ENCODE results near the gene TACR2.

The TACR2 gene

GRCh38 chr10:69372126-69372980 is 44.4 kb downstream of the TACR2 start:
- no peak for DNase-seq (ENCODE audit: low read depth)

GRCh38 chr10:69367469-69367868 is 49.2 kb downstream of the TACR2 start:
- DNase-seq (ENCODE audit: low read depth): no peak

DNA sequence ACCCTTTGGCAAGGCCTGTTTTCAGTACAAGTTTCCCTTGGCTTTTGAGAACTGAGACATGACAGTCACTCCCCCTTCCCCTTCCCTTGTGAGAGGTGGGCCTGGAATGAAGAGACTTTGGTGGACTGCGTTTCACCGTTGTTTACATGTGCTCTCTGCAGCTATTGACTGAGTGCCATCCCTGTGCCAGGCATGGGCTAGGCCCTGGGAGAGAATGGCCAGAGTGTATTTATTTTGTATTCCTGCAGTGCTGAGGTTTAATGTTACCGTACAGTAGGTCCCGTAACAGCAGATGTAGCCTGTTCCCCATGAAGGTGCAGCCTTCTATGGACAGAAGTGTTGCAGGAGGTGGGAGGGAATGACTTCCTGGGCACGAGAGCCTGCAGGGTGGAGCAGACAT is 50.0 kb downstream of the TACR2 start:
- no peak for DNase-seq (ENCODE audit: low read depth)

- no peak for DNase-seq (ENCODE audit: low read depth)
Observed at GRCh38 chr10:69364232-69364940, 52.3 kb downstream of the TACR2 start.

DNA sequence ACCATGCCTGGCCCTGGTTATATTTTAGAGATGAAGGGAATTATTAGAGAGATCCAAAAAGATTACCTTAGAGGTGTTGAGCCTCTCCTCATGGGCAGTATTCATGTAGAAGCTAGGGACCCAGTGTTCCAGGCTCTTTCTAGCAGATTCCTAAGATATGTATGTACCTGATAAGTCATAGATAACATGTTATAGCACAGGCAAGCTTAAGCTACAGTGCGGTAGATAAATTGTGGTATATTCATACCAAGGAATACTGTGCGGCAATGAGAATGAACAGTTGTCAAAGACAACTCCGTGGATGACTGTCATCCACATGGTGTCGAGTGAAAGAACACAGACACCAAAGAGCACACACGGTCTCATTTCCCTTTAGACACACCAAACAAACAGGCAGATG is 53.1 kb downstream of the TACR2 start:
- DNase-seq (ENCODE audit: low read depth): no peak

- no peak for DNase-seq (ENCODE audit: low read depth)
Observed at GRCh38 chr10:69362471-69362954, 54.2 kb downstream of the TACR2 start.

- DNase-seq (ENCODE audit: low read depth): no peak
Observed at GRCh38 chr10:69361303-69361614, 55.5 kb downstream of the TACR2 start.

GRCh38 chr10:69360485-69361302 is 56.0 kb downstream of the TACR2 start:
- DNase-seq (ENCODE audit: low read depth): no peak

GRCh38 chr10:69359594-69359993 is 57.1 kb downstream of the TACR2 start:
- peak; percentile 30 for DNase-seq (ENCODE audit: low read depth)

GRCh38 chr10:69359148-69359547 is 57.6 kb downstream of the TACR2 start:
- DNase-seq (ENCODE audit: low read depth): no peak

DNA sequence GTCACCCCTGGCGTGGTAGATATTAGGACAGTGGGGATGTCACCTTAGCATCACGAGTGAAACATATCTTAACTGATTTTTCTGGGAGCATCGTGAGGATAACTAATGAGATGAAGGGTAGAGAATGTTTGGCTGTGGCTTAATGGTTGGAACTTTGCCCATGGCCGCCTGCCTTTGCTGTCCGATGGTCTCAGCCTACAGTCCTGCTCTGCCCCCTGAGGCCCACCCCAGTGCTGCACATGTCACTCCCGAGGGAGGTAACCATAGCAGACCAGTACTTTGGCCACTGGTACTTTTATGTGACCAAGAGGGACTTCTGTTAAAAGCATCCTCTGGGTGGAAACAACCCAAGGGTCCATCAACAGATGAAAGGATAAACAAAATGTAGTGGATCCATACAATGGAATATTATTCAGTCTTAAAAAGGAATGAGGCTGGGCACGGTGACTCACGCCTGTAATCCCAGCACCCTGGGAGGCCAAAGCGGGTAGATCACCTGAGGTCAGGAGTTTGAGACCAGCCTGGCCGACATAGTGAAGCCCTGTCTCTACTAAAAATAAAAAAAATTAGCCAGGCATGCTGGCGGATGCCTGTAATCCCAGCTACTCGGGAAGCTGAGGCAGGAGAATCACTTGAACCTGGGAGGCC is 58.4 kb downstream of the TACR2 start:
- no peak for DNase-seq (ENCODE audit: low read depth)

DNA sequence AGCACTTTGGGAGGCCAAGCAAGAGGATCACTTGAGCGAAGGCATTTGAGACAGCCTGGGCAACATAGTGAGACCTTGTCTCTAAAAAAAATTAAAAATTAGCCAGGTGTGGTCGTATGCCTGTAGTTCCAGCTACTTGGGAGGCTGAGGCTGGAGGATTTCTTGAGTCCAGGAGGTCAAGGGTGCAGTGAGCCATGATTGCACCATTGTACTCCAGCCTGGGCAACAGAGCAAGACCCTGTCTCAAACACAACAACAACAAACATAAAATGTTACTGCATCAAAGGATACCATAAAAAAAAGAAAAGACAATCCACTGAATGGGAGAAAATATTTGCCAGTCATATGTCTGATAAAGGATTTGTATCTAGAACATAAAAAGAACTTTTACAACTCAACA is 60.5 kb downstream of the TACR2 start:
- DNase-seq (ENCODE audit: low read depth): no peak

DNA sequence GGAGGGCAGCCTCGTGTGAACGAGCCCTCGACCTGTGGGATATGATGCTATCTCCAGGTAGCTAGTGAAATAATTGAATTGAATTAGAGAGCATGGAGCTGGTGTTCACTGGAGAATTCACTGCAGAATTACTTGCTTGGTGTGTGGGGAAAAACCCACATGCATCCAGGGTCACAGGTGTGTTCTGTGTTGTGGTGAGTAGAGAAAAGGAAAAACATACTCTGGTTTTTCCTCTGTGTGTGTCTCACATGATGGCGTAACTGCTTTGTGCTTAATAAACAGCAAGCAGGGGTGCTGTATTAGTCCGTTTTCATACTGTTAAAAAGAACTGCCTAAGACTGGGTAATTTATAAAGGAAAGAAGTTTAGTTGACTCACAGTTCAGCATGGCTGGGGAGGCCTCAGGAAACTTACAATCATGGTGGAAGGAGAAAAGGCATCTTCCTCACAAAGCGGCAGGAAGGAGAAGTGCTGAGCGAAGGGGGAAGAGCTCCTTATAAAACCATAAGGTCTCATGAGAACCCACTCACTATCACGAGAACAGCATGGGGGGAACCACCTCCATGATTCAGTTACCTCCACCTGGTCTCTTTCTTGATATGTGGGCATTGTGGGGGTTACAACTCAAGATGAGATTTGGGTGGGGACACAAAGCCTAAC is 62.6 kb downstream of the TACR2 start:
- DNase-seq (ENCODE audit: low read depth): no peak

Measured in activated T-helper 1 cell treated with Interleukin-2 at 50 U/mL for 16 hours (primary cell).